ENCODE measurements around the gene RPAIN. TPM values are rescaled to one million over a fixed set of nuclear protein-coding genes. Genes with fewer than 3 reads are reported as not detected.

The RPAIN gene
- total and polyA plus RNA-seq, 2 experiments from 2014 or later = 15.7 to 21.4 TPM

GRCh38 chr17:5379351-5380107 lies 40.5 kb upstream of the RPAIN start:
- H3K4me2 ChIP-seq (ENCODE audit: unreplicated experiment) = no peak overlapping the region
- in situ Hi-C loops (cut with MboI) = no loop called here

GRCh38 chr17:5380491-5381135 lies 39.4 kb upstream of the RPAIN start:
- WGBS, 2 experiments (ENCODE audit: low coverage in 1 of 2, low lambda C conversion rate in 2 of 2, missing lambda C conversion rate in 2 of 2) = 61% methylated on average over 7 of the region's 7 CpGs
- Histone ChIP-seq H4K20me1 (ENCODE audit: insufficient read depth) (no peaks in the 10 kb centered on the region), H3F3A (ENCODE audit: insufficient read depth) (peaks cover 48% of the 10 kb centered on the region), H3K4me2 (ENCODE audit: unreplicated experiment) (no peak overlapping the region), H3K27me3 (replicated peaks; ENCODE audit: insufficient read depth) (no peaks in the 10 kb centered on the region), H3K4me1 (ENCODE audit: insufficient read depth) (peaks cover 12% of the 10 kb centered on the region), H2AFZ (no peak overlapping the region), H3K27ac (peak overlapping the region; percentile 7; the same call in 1 of the 2 replicates), H3K9me2 (ENCODE audit: insufficient read depth) (no peaks in the 10 kb centered on the region), H3K79me2 (ENCODE audit: insufficient read depth) (no peaks in the 10 kb centered on the region), H3K9ac (no peak overlapping the region), H3K9me3 (ENCODE audit: low read depth) (no peaks in the 10 kb centered on the region), H3K36me3 (ENCODE audit: low read depth) (peaks cover 60% of the 10 kb centered on the region), H3K4me3 (no peak overlapping the region)
- in situ Hi-C loops (cut with MboI) = no loop called here
- peak; percentile 17 for DNase-seq
- TF ChIP-seq EZH2 (IDR thresholded peaks at IDR 0.05; ENCODE audit: insufficient read depth, poor library complexity, severe bottlenecking) (no peak), EZH2phosphoT487 (IDR thresholded peaks at IDR 0.05; ENCODE audit: insufficient read depth, low read depth) (no peak)

More at GRCh38 chr17:5379351-5380107, 40.5 kb upstream of the RPAIN start:
- H3K27ac ChIP-seq = 0 out of 2 replicates have a peak overlapping the region, but pooled peaks have one; percentile 7
- no peak overlapping the region for H3K9ac ChIP-seq
- no peak for DNase-seq
- no peak for TF ChIP-seq EZH2 (IDR thresholded peaks at IDR 0.05; ENCODE audit: insufficient read depth, poor library complexity, severe bottlenecking)
- H3F3A ChIP-seq (ENCODE audit: insufficient read depth) = peaks cover 48% of the 10 kb centered on the region
- no peak overlapping the region for H3K4me3 ChIP-seq
- no peak overlapping the region for H2AFZ ChIP-seq
- H3K79me2 ChIP-seq (ENCODE audit: insufficient read depth) = no peaks in the 10 kb centered on the region
- H3K36me3 ChIP-seq (ENCODE audit: low read depth) = peaks cover 59% of the 10 kb centered on the region
- H3K4me1 ChIP-seq (ENCODE audit: insufficient read depth) = peaks cover 12% of the 10 kb centered on the region
- H3K9me3 ChIP-seq (ENCODE audit: low read depth) = no peaks in the 10 kb centered on the region
- no peaks in the 10 kb centered on the region for H3K9me2 ChIP-seq (ENCODE audit: insufficient read depth)
- WGBS, 2 experiments (ENCODE audit: low coverage in 1 of 2, low lambda C conversion rate in 2 of 2, missing lambda C conversion rate in 2 of 2) = 89 to 92% methylated on average over 11 of the region's 11 CpGs
- no peaks in the 10 kb centered on the region for H3K27me3 ChIP-seq (replicated peaks; ENCODE audit: insufficient read depth)
- H4K20me1 ChIP-seq (ENCODE audit: insufficient read depth) = no peaks in the 10 kb centered on the region

DNA sequence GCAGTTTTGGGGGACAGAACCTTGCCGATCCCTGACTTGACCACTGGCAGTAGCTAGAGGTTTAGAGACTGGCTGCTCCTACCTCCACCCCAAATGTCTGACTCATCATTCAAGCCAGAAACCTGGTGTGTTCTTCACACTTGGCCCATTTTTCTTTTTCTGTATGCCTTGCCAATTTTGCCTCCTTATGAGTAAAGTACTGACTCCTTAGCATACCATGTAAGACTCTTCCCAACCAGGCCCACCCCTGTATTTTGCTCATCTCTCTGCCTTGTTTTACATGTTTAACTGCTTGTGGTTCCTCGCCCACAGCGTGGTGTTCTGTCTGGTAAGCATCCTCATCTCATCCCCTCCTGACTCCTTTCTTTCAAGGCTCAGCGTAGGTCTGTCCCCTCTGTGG lies 38.4 kb upstream of the RPAIN start:
- in situ Hi-C loops (cut with MboI) = no loop called here
- no peak overlapping the region for H3K4me2 ChIP-seq (ENCODE audit: unreplicated experiment)
- H2AFZ ChIP-seq = no peak overlapping the region
- peaks cover 66% of the 10 kb centered on the region for H3K36me3 ChIP-seq (ENCODE audit: low read depth)
- peak; percentile 70 for DNase-seq
- no peaks in the 10 kb centered on the region for H3K9me2 ChIP-seq (ENCODE audit: insufficient read depth)
- H3K27me3 ChIP-seq (replicated peaks; ENCODE audit: insufficient read depth) = no peaks in the 10 kb centered on the region
- no peaks in the 10 kb centered on the region for H3K79me2 ChIP-seq (ENCODE audit: insufficient read depth)
- WGBS, 2 experiments (ENCODE audit: low coverage in 1 of 2, low lambda C conversion rate in 2 of 2, missing lambda C conversion rate in 2 of 2) = 90 to 91% methylated on average over 4 of the region's 4 CpGs
- peaks cover 12% of the 10 kb centered on the region for H3K4me1 ChIP-seq (ENCODE audit: insufficient read depth)
- peaks cover 47% of the 10 kb centered on the region for H3F3A ChIP-seq (ENCODE audit: insufficient read depth)
- H3K9me3 ChIP-seq (ENCODE audit: low read depth) = no peaks in the 10 kb centered on the region
- H3K27ac ChIP-seq = peak overlapping the region; percentile 51
- H3K9ac ChIP-seq = 0 out of 2 replicates have a peak overlapping the region, but pooled peaks have one; percentile 16
- H4K20me1 ChIP-seq (ENCODE audit: insufficient read depth) = no peaks in the 10 kb centered on the region
- TF ChIP-seq EZH2 (IDR thresholded peaks at IDR 0.05; ENCODE audit: insufficient read depth, poor library complexity, severe bottlenecking) = no peak
- no peak for TF ChIP-seq EZH2phosphoT487 (IDR thresholded peaks at IDR 0.05; ENCODE audit: insufficient read depth, low read depth)
- no peak overlapping the region for H3K4me3 ChIP-seq

GRCh38 chr17:5391678-5392077 lies 28.3 kb upstream of the RPAIN start:
- no peak for DNase-seq
- no peak overlapping the region for H3K9ac ChIP-seq
- peaks cover 9% of the 10 kb centered on the region; the same call in 1 of the 2 replicates for H3F3A ChIP-seq (ENCODE audit: insufficient read depth)
- H3K27ac ChIP-seq = no peak overlapping the region
- in situ Hi-C loops (cut with MboI) = no loop called here
- WGBS, 2 experiments (ENCODE audit: low coverage in 1 of 2, low lambda C conversion rate in 2 of 2, missing lambda C conversion rate in 2 of 2) = 88 to 99% methylated on average over 5 of the region's 5 CpGs
- H2AFZ ChIP-seq = no peak overlapping the region
- H3K79me2 ChIP-seq (ENCODE audit: insufficient read depth) = no peaks in the 10 kb centered on the region
- no peaks in the 10 kb centered on the region for H3K27me3 ChIP-seq (replicated peaks; ENCODE audit: insufficient read depth)
- peaks cover 65% of the 10 kb centered on the region for H3K36me3 ChIP-seq (ENCODE audit: low read depth)
- no peak overlapping the region for H3K4me3 ChIP-seq
- no peaks in the 10 kb centered on the region for H4K20me1 ChIP-seq (ENCODE audit: insufficient read depth)
- TF ChIP-seq EZH2 (IDR thresholded peaks at IDR 0.05; ENCODE audit: insufficient read depth, poor library complexity, severe bottlenecking) (no peak), EZH2phosphoT487 (IDR thresholded peaks at IDR 0.05; ENCODE audit: insufficient read depth, low read depth) (no peak)
- no peaks in the 10 kb centered on the region for H3K4me1 ChIP-seq (ENCODE audit: insufficient read depth)
- H3K9me2 ChIP-seq (ENCODE audit: insufficient read depth) = no peaks in the 10 kb centered on the region
- no peak overlapping the region for H3K4me2 ChIP-seq (ENCODE audit: unreplicated experiment)
- no peaks in the 10 kb centered on the region for H3K9me3 ChIP-seq (ENCODE audit: low read depth)
